ENCODE results near the gene AATK. TPM values are rescaled to one million over a fixed set of nuclear protein-coding genes. Genes with fewer than 3 reads are reported as not detected.
A peak's percentile ranks its signal among the peaks of the same experiment; 100 is the strongest.

The AATK gene
- total and polyA plus RNA-seq, 2 of the 4 experiments (the other 2 are of a cell fraction) = under 0.01 to 0.21 TPM

- Histone ChIP-seq H3K4me2 (ENCODE audit: low read depth, low read length) (no peak overlapping the region), H3K9me3 (ENCODE audit: control insufficient read depth, insufficient read depth, low read length) (no peaks in the 10 kb centered on the region), H2AFZ (replicated peaks; ENCODE audit: low read length, poor library complexity) (peak overlapping the region; percentile 13), H3K9me1 (ENCODE audit: insufficient read depth, low read length) (peaks cover 3% of the 10 kb centered on the region; the same call in 1 of the 2 replicates), H3K27me3 (ENCODE audit: control insufficient read depth, insufficient read depth, low read length) (peaks cover 15% of the 10 kb centered on the region; the same call in 1 of the 2 replicates), H2BK5ac (ENCODE audit: low read depth, low read length, poor library complexity, severe bottlenecking) (no peak overlapping the region), H3K4me3 (ENCODE audit: insufficient read depth, low read depth, low read length) (no peak overlapping the region), H2AK9ac (replicated peaks; ENCODE audit: low read depth, low read length, poor library complexity) (peak overlapping the region; percentile 23), H4K8ac (ENCODE audit: low read depth in 2 of 2, low read length in 2 of 2) (no peak overlapping the region), H4K20me1 (ENCODE audit: insufficient read depth, low read length) (no peaks in the 10 kb centered on the region), H3K18ac (ENCODE audit: low read depth, low read length) (no peak overlapping the region), H2AK5ac (ENCODE audit: low read depth, low read length) (no peak overlapping the region), H2BK20ac (ENCODE audit: low read depth, low read length) (no peak overlapping the region), H3K4ac (ENCODE audit: low read depth, low read length) (no peak overlapping the region), H3K36me3 (ENCODE audit: control insufficient read depth, insufficient read depth, low read length) (no peaks in the 10 kb centered on the region), H3K4me1 (ENCODE audit: control insufficient read depth, insufficient read depth, low read length) (no peaks in the 10 kb centered on the region), H4K91ac (ENCODE audit: insufficient read depth, low read depth, low read length) (no peak overlapping the region), H3K23ac (ENCODE audit: low read depth, low read length) (no peak overlapping the region), H3K56ac (ENCODE audit: extremely low read depth, insufficient read depth, low read length) (no peak overlapping the region), H2BK120ac (ENCODE audit: low read depth, low read length) (no peak overlapping the region), H3K79me1 (ENCODE audit: low read depth in 1 of 2, low read length in 2 of 2) (no peaks in the 10 kb centered on the region), H3K14ac (replicated peaks; ENCODE audit: low read depth, low read length) (no peak overlapping the region), H3K27ac (ENCODE audit: insufficient read depth, low read length) (no peak overlapping the region), H2BK15ac (ENCODE audit: low read depth, low read length) (no peak overlapping the region), H3K9ac (ENCODE audit: low read depth, low read length) (no peak overlapping the region), H4K5ac (ENCODE audit: low read depth, low read length) (no peak overlapping the region)
- 85% methylated on average over 12 of the region's 28 CpGs; no CpG with 5 or more reads in 1 of the 2 experiments for WGBS, 2 experiments (ENCODE audit: extremely low coverage in 2 of 2, insufficient read length in 1 of 2)
- in situ Hi-C loops (cut with MboI; ENCODE audit: low sequenced_read_pairs) = no loop called here
- dilution Hi-C loops (cut with HindIII; ENCODE audit: low sequenced_read_pairs, unreplicated experiment) = no loop called here
- no TSS peak for BruUV-seq (replicated peaks)
- ChIA-PET CTCF (no interaction called here), POLR2A (ENCODE audit: unreplicated experiment) (no interaction called here)
- DNase-seq (no peak), ATAC-seq (ENCODE audit: low read depth) (no peak)
- intact Hi-C loops (cut with micrococcal nuclease) = no loop called here
- TF ChIP-seq NFE2L2 (IDR thresholded peaks at IDR 0.05; ENCODE audit: low read depth, low read length) = no peak
- TF ChIP-seq MXI1 (IDR thresholded peaks at IDR 0.05; ENCODE audit: borderline replicate concordance, low read depth, low read length) = no peak
- TF ChIP-seq CEBPB (IDR thresholded peaks at IDR 0.05; ENCODE audit: low read depth, low read length) = no peak
- no peak for TF ChIP-seq POLR2A (IDR thresholded peaks at IDR 0.05; ENCODE audit: low read depth, low read length)
- no peak for TF ChIP-seq CHD1 (IDR thresholded peaks at IDR 0.05; ENCODE audit: low read depth, low read length)
- no peak for TF ChIP-seq RFX5 (IDR thresholded peaks at IDR 0.05; ENCODE audit: low read depth, low read length)
- no peak for TF ChIP-seq RAD21 (IDR thresholded peaks at IDR 0.05; ENCODE audit: low read length)
- no peak for TF ChIP-seq SMC3 (IDR thresholded peaks at IDR 0.05; ENCODE audit: low read depth, low read length)
- no peak for TF ChIP-seq MAFK (IDR thresholded peaks at IDR 0.05; ENCODE audit: low read depth, low read length)
- no peak for TF ChIP-seq FOS (IDR thresholded peaks at IDR 0.05; ENCODE audit: low read depth, low read length)
- TF ChIP-seq ELK1 (IDR thresholded peaks at IDR 0.05; ENCODE audit: borderline replicate concordance, low read depth, low read length) = no peak
These were observed 30.3 kb downstream of the AATK start for GRCh38 chr17:81135505-81136278.

All from IMR-90 (cell line).